NCI-H1417 (cell line): ENCODE results near the gene ACTR3C.
"Not testable (repeated sequence)": the region's sequence is repeated elsewhere in the genome, so short reads cannot be mapped to it uniquely, and the experiment has no call there.

Source experiments
- DNase-seq, 3 experiments: peaks; one replicate each; lab custom pipeline; 2025; lab: John Stamatoyannopoulos, UW

ACTR3C gene

GRCh38 chr7:150313870-150314269 is 9.5 kb downstream of the ACTR3C start:
- no peak for DNase-seq

GRCh38 chr7:150313367-150313809 is 10.0 kb downstream of the ACTR3C start:
- no peak for DNase-seq

- DNase-seq, result not testable (repeated sequence)
Observed at GRCh38 chr7:150312649-150313366, 10.5 kb downstream of the ACTR3C start.

GRCh38 chr7:150311711-150312110 is 11.6 kb downstream of the ACTR3C start:
- no peak for DNase-seq

- no peak for DNase-seq
Observed at GRCh38 chr7:150311146-150311545, 12.2 kb downstream of the ACTR3C start.

GRCh38 chr7:150308575-150308974 is 14.8 kb downstream of the ACTR3C start:
- no peak for DNase-seq

GRCh38 chr7:150307904-150308303 is 15.4 kb downstream of the ACTR3C start:
- DNase-seq, result no peak

- DNase-seq, result no peak
Observed at GRCh38 chr7:150307129-150307528, 16.2 kb downstream of the ACTR3C start.

- not testable (repeated sequence) for DNase-seq
Observed at GRCh38 chr7:150306377-150306776, 17.0 kb downstream of the ACTR3C start.

GRCh38 chr7:150305903-150306284 is 17.5 kb downstream of the ACTR3C start:
- DNase-seq, result not testable (repeated sequence)

- not testable (repeated sequence) for DNase-seq
Observed at GRCh38 chr7:150305259-150305902, 18.0 kb downstream of the ACTR3C start.

- not testable (repeated sequence) for DNase-seq
Observed at GRCh38 chr7:150304499-150305258, 18.7 kb downstream of the ACTR3C start.

- DNase-seq, result not testable (repeated sequence)
Observed at GRCh38 chr7:150302908-150303310, 20.4 kb downstream of the ACTR3C start.

- DNase-seq, result not testable (repeated sequence)
Observed at GRCh38 chr7:150297978-150298377, 25.4 kb downstream of the ACTR3C start.

GRCh38 chr7:150296802-150297201 is 26.5 kb downstream of the ACTR3C start:
- not testable (repeated sequence) for DNase-seq

GRCh38 chr7:150295614-150296013 is 27.7 kb downstream of the ACTR3C start:
- DNase-seq, result not testable (repeated sequence)

- DNase-seq, result not testable (repeated sequence)
Observed at GRCh38 chr7:150295027-150295426, 28.3 kb downstream of the ACTR3C start.

GRCh38 chr7:150290317-150290716 is 33.0 kb downstream of the ACTR3C start:
- DNase-seq, result not testable (repeated sequence)

- not testable (repeated sequence) for DNase-seq
Observed at GRCh38 chr7:150288816-150289215, 34.5 kb downstream of the ACTR3C start.

GRCh38 chr7:150287815-150288214 is 35.5 kb downstream of the ACTR3C start:
- DNase-seq, result not testable (repeated sequence)

GRCh38 chr7:150285849-150286754 is 37.2 kb downstream of the ACTR3C start:
- peak; percentile 9 to 75 (median 43) for DNase-seq
